GM13977 (cell line): Measurements from ENCODE around the gene PSMA8.
"Not testable (repeated sequence)": the region's sequence is repeated elsewhere in the genome, so short reads cannot be mapped to it uniquely, and the experiment has no call there.

Experiments used
- DNase-seq: peaks from one replicate; pipeline ENCODE4 v3.0.0; 2012; ENCODE audit warnings: low spot score
- in situ Hi-C: fragments of 300-500 bp; cut with MboI; formaldehyde crosslinking; loops from one replicate; pipeline ENCODE4 v1.12.0; 2022; ENCODE audit warnings: low sequenced_read_pairs, low pct_unique_long_range_greater_than_20kb, mixed read lengths, inconsistent platforms; ENCODE audit not compliant: unreplicated experiment
- TF ChIP-seq, protein P1 (sequence below): IDR thresholded peaks from 2 replicates; pipeline ENCODE4 v1.5.1; 2012; ENCODE audit warnings: mild to moderate bottlenecking, control low read depth; ENCODE audit not compliant: insufficient read depth; ENCODE audit errors: extremely low read depth, missing control alignments

The PSMA8 gene

DNA sequence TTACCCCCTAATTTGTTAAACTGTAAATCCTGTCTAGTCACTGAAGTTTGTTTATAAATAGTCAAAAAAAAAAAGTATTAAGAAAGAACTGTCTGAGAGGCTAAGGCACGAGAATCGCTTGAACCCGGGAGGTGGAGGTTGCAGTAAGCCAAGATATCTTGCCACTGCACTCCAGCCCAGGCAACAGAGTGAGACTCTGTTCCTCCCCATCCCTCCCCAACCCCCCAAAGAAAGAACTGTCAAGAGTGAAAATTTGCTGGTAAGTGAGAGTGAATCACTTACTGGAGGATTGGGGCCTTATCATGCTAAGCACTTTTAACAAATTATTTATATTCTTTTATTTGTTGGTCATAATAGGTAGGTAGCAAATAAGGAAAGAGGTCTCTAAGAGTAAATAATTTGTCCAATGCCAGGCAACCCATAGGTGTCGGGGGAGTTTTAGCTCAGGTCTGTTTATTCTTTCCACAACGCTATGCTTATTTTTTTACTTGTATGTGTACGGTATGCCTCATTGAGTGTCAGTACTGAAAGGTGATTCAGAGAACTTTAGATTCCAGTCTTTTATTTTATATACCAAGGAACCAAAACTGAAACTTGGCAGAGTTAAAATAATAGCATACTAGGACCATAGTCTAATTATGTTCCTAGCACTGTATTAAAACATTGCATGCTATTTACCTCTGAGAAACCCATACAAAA is 95.0 kb downstream of the PSMA8 start:
- TF ChIP-seq, protein P1, sequence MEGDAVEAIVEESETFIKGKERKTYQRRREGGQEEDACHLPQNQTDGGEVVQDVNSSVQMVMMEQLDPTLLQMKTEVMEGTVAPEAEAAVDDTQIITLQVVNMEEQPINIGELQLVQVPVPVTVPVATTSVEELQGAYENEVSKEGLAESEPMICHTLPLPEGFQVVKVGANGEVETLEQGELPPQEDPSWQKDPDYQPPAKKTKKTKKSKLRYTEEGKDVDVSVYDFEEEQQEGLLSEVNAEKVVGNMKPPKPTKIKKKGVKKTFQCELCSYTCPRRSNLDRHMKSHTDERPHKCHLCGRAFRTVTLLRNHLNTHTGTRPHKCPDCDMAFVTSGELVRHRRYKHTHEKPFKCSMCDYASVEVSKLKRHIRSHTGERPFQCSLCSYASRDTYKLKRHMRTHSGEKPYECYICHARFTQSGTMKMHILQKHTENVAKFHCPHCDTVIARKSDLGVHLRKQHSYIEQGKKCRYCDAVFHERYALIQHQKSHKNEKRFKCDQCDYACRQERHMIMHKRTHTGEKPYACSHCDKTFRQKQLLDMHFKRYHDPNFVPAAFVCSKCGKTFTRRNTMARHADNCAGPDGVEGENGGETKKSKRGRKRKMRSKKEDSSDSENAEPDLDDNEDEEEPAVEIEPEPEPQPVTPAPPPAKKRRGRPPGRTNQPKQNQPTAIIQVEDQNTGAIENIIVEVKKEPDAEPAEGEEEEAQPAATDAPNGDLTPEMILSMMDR: no peak
- in situ Hi-C loops: no loop called here
- no peak for DNase-seq

DNA sequence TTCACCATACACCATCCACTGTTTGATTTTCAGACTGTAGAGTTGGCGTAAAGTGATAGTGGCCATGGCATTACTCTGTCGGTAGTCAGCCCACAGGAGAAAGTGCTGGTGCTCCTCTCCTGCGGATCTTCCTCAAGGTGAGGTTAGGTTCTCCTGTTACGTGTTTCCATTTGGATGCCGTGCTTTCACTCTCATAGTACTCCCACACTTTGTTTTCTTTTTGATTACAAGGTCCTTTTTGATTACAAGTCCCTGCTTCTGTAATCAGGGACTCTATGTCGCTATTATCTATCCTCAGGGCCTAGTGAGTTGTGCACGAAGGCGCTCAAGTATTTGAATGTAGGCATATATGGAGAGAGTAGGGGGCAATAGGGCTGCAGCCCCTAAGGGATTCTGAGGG is 96.8 kb downstream of the PSMA8 start:
- no peak for DNase-seq
- TF ChIP-seq, protein P1: no peak
- in situ Hi-C loops: no loop called here

DNA sequence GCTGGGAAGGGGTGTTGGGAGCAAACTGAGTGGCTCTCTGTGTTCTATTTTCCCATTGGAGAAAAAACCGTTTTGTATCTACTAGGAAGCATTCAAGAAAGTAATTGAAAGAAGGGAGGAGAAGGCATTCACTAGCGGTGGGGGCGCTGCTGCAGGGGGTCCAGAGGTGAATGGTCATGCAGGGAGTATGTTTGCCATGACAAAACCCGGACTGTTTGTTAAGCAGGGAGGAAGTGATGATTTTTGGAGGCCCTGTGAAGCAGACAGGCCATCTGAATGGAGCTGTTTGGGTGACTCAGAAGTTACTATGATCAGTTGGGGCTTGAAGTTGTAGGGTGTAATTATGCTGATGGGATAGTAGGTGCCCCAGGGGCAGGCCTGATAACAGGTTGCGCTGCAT is 99.5 kb downstream of the PSMA8 start:
- DNase-seq: no peak
- TF ChIP-seq, protein P1: no peak
- in situ Hi-C loops: no loop called here

DNA sequence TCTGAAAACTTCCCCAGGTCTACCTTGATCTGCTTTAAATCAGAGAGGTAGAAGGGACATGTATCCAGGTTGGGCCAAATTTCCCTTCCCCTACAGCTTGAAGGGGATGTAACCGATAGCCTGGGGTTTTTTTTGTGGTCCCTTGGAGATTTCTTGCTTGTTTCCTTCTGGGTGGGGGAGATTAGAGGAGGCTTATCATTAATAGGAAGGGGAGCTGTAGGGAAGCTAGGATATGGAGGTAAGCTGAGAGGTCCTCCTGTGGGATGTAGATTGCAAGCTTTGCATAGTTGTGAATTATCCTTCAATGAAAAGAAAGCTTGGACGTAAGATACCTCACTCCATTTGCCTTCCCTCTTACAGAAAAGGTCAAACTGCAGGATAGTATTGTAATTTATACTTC is 103.7 kb downstream of the PSMA8 start:
- DNase-seq, in situ Hi-C loops: not testable (repeated sequence)

DNA sequence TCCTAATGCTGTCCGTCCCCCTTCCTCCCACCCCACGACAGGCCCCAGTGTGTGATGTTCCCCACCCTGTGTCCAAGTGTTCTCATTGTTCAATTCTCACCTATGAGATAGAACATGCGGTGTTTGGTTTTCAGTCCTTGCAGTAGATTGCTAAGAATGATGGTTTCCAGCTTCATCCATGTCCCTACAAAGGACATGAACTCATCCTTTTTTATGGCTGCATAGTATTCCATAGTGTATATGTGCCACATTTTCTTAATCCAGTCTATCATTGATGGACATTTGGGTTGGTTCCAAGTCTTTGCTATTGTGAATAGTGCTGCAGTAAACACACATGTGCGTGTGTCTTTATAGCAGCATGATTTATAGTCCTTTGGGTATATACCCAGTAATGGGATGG is 105.0 kb downstream of the PSMA8 start:
- in situ Hi-C loops, DNase-seq: not testable (repeated sequence)

DNA sequence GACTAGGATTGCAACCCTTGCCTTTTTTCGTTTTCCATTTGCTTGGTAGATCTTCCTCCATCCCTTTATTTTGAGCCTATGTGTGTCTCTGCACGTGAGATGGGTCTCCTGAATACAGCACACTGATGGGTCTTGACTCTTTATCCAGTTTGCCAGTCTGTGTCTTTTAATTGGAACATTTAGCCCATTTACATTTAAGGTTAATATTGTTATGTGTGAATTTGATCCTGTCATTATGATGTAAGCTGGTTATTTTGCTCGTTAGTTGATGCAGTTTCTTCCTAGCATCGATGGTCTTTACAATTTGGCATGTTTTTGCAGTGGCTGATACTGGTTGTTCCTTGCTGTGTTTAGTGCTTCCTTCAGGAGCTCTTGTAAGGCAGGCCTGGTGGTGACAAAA is 108.7 kb downstream of the PSMA8 start:
- DNase-seq, in situ Hi-C loops: not testable (repeated sequence)
